ENCODE results near the gene MRPS5. TPM values are rescaled to one million over a fixed set of nuclear protein-coding genes. Genes with fewer than 3 reads are reported as not detected.

The MRPS5 gene
- total RNA-seq, 1 experiment from 2014 or later = 80.5 TPM

DNA sequence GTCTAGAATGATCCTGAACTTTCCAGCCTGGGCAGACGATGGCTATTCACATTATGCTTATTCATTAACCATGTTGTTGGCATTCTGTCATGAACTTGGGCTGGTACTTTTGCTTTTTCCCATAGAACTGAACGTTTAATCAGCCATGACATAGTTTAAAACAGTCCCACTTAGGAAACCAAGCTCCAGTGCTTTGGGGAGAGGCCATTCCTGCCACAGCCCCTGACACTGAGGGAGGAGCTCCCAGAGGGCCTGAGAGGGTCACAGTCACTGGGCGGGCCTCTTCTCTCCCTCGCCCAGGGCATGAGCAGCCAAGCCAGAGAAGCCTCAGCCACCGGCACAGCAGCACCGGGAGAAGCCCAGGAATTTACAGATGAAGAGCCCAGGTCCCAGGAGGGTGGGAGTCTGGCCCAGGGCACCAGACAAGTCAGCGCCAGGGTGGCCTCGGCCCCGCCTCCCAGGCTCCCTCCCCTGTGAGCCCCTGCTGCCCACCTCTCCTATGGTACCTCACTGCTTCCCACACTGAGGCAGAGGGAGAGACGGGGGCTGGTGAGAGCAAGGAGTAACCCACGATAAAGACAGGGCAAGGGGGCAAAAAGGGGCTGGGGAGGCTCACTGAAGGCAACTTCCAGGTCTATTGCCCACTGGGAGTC is 62.5 kb downstream of the MRPS5 start:
- no peak overlapping the region for H3K4me3 ChIP-seq (ENCODE audit: low read depth, low read length)

DNA sequence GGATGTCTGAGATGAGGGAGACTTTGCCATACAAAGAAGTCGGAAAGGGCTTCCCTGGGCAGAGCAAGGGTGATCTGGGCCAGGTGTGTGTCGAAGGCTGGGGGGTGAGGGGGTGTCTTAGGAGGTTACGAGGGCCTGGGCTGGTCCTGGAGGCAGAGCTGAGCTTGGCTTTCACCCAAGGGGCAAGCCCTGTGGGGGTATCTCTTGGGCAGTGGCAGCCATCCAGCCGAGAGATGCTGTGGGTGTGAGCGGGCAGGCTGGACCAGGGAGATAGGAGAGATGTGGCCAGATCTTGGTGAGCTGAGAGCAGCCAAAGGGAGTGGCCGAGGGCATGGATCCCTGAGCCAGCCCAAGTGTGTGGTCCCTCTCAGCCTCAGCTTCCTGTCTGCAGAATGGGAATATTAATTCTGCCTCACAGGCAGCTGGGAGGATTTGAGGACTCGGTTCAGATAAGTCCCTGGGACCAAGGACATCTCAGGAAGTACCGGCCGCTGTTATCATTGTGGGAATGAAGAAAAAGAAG is 63.1 kb downstream of the MRPS5 start:
- no peaks in the 10 kb centered on the region for H3K36me3 Mint-ChIP-seq (ENCODE audit: insufficient read depth, unreplicated experiment)
- H3K27me3 Mint-ChIP-seq (ENCODE audit: insufficient read depth, unreplicated experiment) = peaks cover 10% of the 10 kb centered on the region
- TF ChIP-seq, protein P1, sequence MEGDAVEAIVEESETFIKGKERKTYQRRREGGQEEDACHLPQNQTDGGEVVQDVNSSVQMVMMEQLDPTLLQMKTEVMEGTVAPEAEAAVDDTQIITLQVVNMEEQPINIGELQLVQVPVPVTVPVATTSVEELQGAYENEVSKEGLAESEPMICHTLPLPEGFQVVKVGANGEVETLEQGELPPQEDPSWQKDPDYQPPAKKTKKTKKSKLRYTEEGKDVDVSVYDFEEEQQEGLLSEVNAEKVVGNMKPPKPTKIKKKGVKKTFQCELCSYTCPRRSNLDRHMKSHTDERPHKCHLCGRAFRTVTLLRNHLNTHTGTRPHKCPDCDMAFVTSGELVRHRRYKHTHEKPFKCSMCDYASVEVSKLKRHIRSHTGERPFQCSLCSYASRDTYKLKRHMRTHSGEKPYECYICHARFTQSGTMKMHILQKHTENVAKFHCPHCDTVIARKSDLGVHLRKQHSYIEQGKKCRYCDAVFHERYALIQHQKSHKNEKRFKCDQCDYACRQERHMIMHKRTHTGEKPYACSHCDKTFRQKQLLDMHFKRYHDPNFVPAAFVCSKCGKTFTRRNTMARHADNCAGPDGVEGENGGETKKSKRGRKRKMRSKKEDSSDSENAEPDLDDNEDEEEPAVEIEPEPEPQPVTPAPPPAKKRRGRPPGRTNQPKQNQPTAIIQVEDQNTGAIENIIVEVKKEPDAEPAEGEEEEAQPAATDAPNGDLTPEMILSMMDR (IDR thresholded peaks at IDR 0.05; ENCODE audit: insufficient read depth in 1 of 2, low read depth in 1 of 2, low read length in 1 of 2, severe bottlenecking in 1 of 2, unreplicated experiment in 1 of 2) = no peak
- intact Hi-C loops (cut with micrococcal nuclease; ENCODE audit: unreplicated experiment) = no loop called here
- no peaks in the 10 kb centered on the region for H3K4me1 Mint-ChIP-seq (ENCODE audit: low read depth, unreplicated experiment)
- Histone ChIP-seq H3K27me3 (replicated peaks; ENCODE audit: control insufficient read depth, insufficient read depth, low read length) (peaks cover 1% of the 10 kb centered on the region; the same call in 1 of the 2 replicates), H3K36me3 (ENCODE audit: control insufficient read depth, insufficient read depth, low read length) (no peaks in the 10 kb centered on the region), H3K4me3 (ENCODE audit: low read depth, low read length) (no peak overlapping the region), H3K9me3 (no peaks in the 10 kb centered on the region), H3K4me1 (no peaks in the 10 kb centered on the region)
- H3K4me3 Mint-ChIP-seq (ENCODE audit: unreplicated experiment) = no peak overlapping the region
- POLR2A ChIA-PET = no interaction called here
- H3K9me3 Mint-ChIP-seq (ENCODE audit: unreplicated experiment) = no peaks in the 10 kb centered on the region
- CTCF ChIA-PET = no interaction called here
- peak in 1 of 2 experiments; percentile 28 for DNase-seq
- no TSS peak for BruUV-seq (replicated peaks)
- H3K27ac Mint-ChIP-seq (ENCODE audit: unreplicated experiment) = no peak overlapping the region

More for the DNA sequence above, 62.5 kb downstream of the MRPS5 start:
- peak in 1 of 2 experiments; percentile 16 for DNase-seq
- Mint-ChIP-seq H3K9me3 (ENCODE audit: unreplicated experiment) (no peaks in the 10 kb centered on the region), H3K4me3 (ENCODE audit: unreplicated experiment) (no peak overlapping the region), H3K27ac (ENCODE audit: unreplicated experiment) (no peak overlapping the region), H3K4me1 (ENCODE audit: low read depth, unreplicated experiment) (no peaks in the 10 kb centered on the region), H3K27me3 (ENCODE audit: insufficient read depth, unreplicated experiment) (peaks cover 14% of the 10 kb centered on the region), H3K36me3 (ENCODE audit: insufficient read depth, unreplicated experiment) (no peaks in the 10 kb centered on the region)
- no peaks in the 10 kb centered on the region for H3K4me1 ChIP-seq
- no peaks in the 10 kb centered on the region for H3K36me3 ChIP-seq (ENCODE audit: control insufficient read depth, insufficient read depth, low read length)
- BruUV-seq (replicated peaks) = no TSS peak
- no peaks in the 10 kb centered on the region for H3K27me3 ChIP-seq (replicated peaks; ENCODE audit: control insufficient read depth, insufficient read depth, low read length)
- intact Hi-C loops (cut with micrococcal nuclease; ENCODE audit: unreplicated experiment) = no loop called here
- TF ChIP-seq, protein P1 (IDR thresholded peaks at IDR 0.05; ENCODE audit: insufficient read depth in 1 of 2, low read depth in 1 of 2, low read length in 1 of 2, severe bottlenecking in 1 of 2, unreplicated experiment in 1 of 2) = no peak
- POLR2A ChIA-PET = no interaction called here
- CTCF ChIA-PET = interaction anchor here (0.6 kb wide), 1 partner anchor 145 kb away, joined by 3 read pairs; no protein-coding TSS in a partner anchor
- no peaks in the 10 kb centered on the region for H3K9me3 ChIP-seq

DNA sequence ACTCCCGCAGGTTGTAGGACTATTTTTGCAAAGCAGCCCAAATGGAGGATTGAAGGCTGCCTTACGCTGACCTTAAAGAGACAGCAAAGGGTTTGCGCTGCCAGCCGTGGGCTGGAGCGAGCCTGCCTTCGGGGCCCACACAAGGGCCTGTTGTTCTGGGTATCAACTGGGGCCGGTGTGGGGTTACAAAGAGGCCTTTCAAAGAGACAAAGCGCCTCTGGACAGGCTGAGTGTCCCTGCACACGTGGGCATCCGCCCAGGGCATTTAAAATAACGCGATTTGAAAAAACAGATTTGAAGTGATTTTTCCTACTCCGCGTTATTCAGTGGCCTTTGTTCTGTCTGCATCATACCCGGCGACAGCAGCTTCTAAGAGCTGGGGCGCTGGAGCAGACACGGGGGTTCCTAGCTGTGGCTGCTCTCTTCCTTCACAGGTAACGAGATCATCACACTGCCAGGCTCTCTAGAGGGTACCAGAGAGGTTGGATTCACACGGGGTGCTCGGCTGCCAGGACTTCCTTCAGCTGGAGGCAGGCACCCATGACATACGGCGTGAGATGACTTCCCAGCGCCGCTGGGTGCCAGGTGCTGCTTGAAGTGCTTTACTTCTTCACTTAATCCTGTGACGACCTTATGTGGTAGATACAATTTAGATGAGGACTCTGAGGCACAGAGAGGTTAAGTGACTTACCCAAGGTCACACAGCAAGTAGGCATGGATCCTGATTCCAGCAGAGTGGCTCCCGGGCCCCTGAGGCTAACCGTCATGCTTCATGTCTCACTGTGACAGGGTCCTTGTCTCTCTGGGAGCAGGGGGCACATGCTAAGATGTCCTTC is 63.9 kb downstream of the MRPS5 start:
- Histone ChIP-seq H3K9me3 (no peaks in the 10 kb centered on the region), H3K4me3 (ENCODE audit: low read depth, low read length) (no peak overlapping the region), H3K4me1 (no peaks in the 10 kb centered on the region), H3K27me3 (replicated peaks; ENCODE audit: control insufficient read depth, insufficient read depth, low read length) (peaks cover 1% of the 10 kb centered on the region; the same call in 1 of the 2 replicates), H3K36me3 (ENCODE audit: control insufficient read depth, insufficient read depth, low read length) (no peaks in the 10 kb centered on the region)
- TF ChIP-seq, protein P1 (IDR thresholded peaks at IDR 0.05; ENCODE audit: insufficient read depth in 1 of 2, low read depth in 1 of 2, low read length in 1 of 2, severe bottlenecking in 1 of 2, unreplicated experiment in 1 of 2) = no peak
- Mint-ChIP-seq H3K36me3 (ENCODE audit: insufficient read depth, unreplicated experiment) (no peaks in the 10 kb centered on the region), H3K4me1 (ENCODE audit: low read depth, unreplicated experiment) (no peaks in the 10 kb centered on the region), H3K27me3 (ENCODE audit: insufficient read depth, unreplicated experiment) (peaks cover 9% of the 10 kb centered on the region), H3K9me3 (ENCODE audit: unreplicated experiment) (no peaks in the 10 kb centered on the region), H3K27ac (ENCODE audit: unreplicated experiment) (no peak overlapping the region), H3K4me3 (ENCODE audit: unreplicated experiment) (no peak overlapping the region)
- DNase-seq = peak in 1 of 2 experiments; percentile 5
- POLR2A ChIA-PET = no interaction called here
- CTCF ChIA-PET = interaction anchor here (0.6 to 1.5 kb wide), 3 partner anchors 9 to 35 kb away, joined by 3 to 6 read pairs (median 3); no protein-coding TSS in a partner anchor
- intact Hi-C loops (cut with micrococcal nuclease; ENCODE audit: unreplicated experiment) = no loop called here
- BruUV-seq (replicated peaks) = no TSS peak

Measured in Caco-2 (cell line).